OCI-LY1 (cell line): ENCODE results near the gene TENT5D.

ENCODE experiments used
- H2AFZ ChIP-seq: fragments of 200-600 bp; sonication (generic), shearing (Covaris generic); 2 replicates; pipeline ENCODE4 v1.6.0; 2014; ENCODE audit warnings: antibody characterized with exemption, mild to moderate bottlenecking, low read length
- H3F3A ChIP-seq: fragments of 200-600 bp; sonication (generic), shearing (Covaris generic); 2 replicates; pipeline ENCODE4 v1.6.0; 2014; ENCODE audit warnings: mild to moderate bottlenecking, antibody characterized with exemption, low read length, moderate library complexity; ENCODE audit not compliant: insufficient read depth
- H3K27ac ChIP-seq: fragments of 200-600 bp; sonication (generic); 2 replicates; pipeline ENCODE4 v1.5.1; 2014; ENCODE audit warnings: low read length, mixed run types, mild to moderate bottlenecking, low read depth; ENCODE audit not compliant: poor library complexity, severe bottlenecking
- H3K27me3 ChIP-seq: fragments of 200-600 bp; sonication (generic); 2 replicates; pipeline ENCODE4 v1.6.0; 2014; ENCODE audit warnings: antibody characterized with exemption, mild to moderate bottlenecking, low read length, moderate library complexity; ENCODE audit not compliant: insufficient read depth
- H3K36me3 ChIP-seq: fragments of 200-600 bp; sonication (generic); 2 replicates; pipeline ENCODE4 v1.6.1; 2014; ENCODE audit warnings: mild to moderate bottlenecking, antibody characterized with exemption, low read length, moderate library complexity, mixed read lengths; ENCODE audit not compliant: insufficient read depth
- H3K4me1 ChIP-seq: fragments of 200-600 bp; sonication (generic); 2 replicates; pipeline ENCODE4 v1.5.1; 2014; ENCODE audit warnings: mild to moderate bottlenecking, low read length, moderate library complexity; ENCODE audit not compliant: insufficient read depth, severe bottlenecking
- H3K4me2 ChIP-seq: fragments of 200-600 bp; sonication (generic), shearing (Covaris generic); 2 replicates; pipeline ENCODE4 v1.6.1; 2014; ENCODE audit warnings: low read length
- H3K4me3 ChIP-seq: fragments of 200-600 bp; sonication (generic); 2 replicates; pipeline ENCODE4 v1.5.1; 2014; ENCODE audit warnings: low read length, low read depth, mild to moderate bottlenecking, mixed read lengths; ENCODE audit not compliant: poor library complexity, severe bottlenecking
- H3K79me2 ChIP-seq: fragments of 200-600 bp; shearing (Covaris generic); 2 replicates; pipeline ENCODE4 v1.6.1; 2016; ENCODE audit warnings: mixed run types, low read length, mixed read lengths; ENCODE audit not compliant: insufficient read depth
- H3K9ac ChIP-seq: fragments of 200-600 bp; sonication (generic), shearing (Covaris generic); 2 replicates; pipeline ENCODE4 v1.6.1; 2014; ENCODE audit warnings: mild to moderate bottlenecking, low read length, mixed read lengths
- H3K9me2 ChIP-seq: fragments of 200-600 bp; sonication (generic), shearing (Covaris generic); 2 replicates; pipeline ENCODE4 v1.6.1; 2014; ENCODE audit warnings: low read depth, mild to moderate bottlenecking, low read length, mixed read lengths
- H3K9me3 ChIP-seq: fragments of 200-600 bp; shearing (Covaris generic); 2 replicates; pipeline ENCODE4 v1.6.1; 2014; ENCODE audit warnings: low read length, mixed read lengths
- H4K20me1 ChIP-seq: fragments of 200-600 bp; sonication (generic), shearing (Covaris generic); 2 replicates; pipeline ENCODE4 v1.6.0; 2016; ENCODE audit warnings: mild to moderate bottlenecking, low read length; ENCODE audit not compliant: insufficient read depth
- EZH2 ChIP-seq: fragments of 200-600 bp; sonication (generic), shearing (Covaris generic); IDR thresholded peaks from 2 replicates; pipeline ENCODE4 v1.8.0; 2017; ENCODE audit warnings: borderline replicate concordance, mixed run types, mild to moderate bottlenecking, antibody characterized with exemption, low read length, moderate library complexity, mixed read lengths
- TF ChIP-seq, protein P1 (sequence below): fragments of 200-600 bp; sonication (generic), shearing (Covaris generic); IDR thresholded peaks from 2 replicates; pipeline ENCODE4 v1.5.1; 2017; ENCODE audit warnings: mild to moderate bottlenecking, antibody characterized with exemption, low read length, moderate library complexity, mixed read lengths

The TENT5D gene

GRCh38 chrX:80489166-80489565, 68.9 kb downstream of the TENT5D start:
- Histone ChIP-seq H3K9ac (no peak overlapping the region), H3K4me2 (no peak overlapping the region), H3K27me3 (no peaks in the 10 kb centered on the region), H3K79me2 (no peaks in the 10 kb centered on the region), H3F3A (no peaks in the 10 kb centered on the region), H3K4me1 (no peaks in the 10 kb centered on the region), H3K9me2 (no peaks in the 10 kb centered on the region), H3K9me3 (no peaks in the 10 kb centered on the region), H4K20me1 (no peaks in the 10 kb centered on the region), H3K36me3 (no peaks in the 10 kb centered on the region), H3K27ac (no peak overlapping the region), H3K4me3 (no peak overlapping the region), H2AFZ (no peak overlapping the region)
- no peak for TF ChIP-seq EZH2
- TF ChIP-seq, protein P1, sequence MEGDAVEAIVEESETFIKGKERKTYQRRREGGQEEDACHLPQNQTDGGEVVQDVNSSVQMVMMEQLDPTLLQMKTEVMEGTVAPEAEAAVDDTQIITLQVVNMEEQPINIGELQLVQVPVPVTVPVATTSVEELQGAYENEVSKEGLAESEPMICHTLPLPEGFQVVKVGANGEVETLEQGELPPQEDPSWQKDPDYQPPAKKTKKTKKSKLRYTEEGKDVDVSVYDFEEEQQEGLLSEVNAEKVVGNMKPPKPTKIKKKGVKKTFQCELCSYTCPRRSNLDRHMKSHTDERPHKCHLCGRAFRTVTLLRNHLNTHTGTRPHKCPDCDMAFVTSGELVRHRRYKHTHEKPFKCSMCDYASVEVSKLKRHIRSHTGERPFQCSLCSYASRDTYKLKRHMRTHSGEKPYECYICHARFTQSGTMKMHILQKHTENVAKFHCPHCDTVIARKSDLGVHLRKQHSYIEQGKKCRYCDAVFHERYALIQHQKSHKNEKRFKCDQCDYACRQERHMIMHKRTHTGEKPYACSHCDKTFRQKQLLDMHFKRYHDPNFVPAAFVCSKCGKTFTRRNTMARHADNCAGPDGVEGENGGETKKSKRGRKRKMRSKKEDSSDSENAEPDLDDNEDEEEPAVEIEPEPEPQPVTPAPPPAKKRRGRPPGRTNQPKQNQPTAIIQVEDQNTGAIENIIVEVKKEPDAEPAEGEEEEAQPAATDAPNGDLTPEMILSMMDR: no peak
